ENCODE data around the gene PCNX2.

Gene PCNX2

DNA sequence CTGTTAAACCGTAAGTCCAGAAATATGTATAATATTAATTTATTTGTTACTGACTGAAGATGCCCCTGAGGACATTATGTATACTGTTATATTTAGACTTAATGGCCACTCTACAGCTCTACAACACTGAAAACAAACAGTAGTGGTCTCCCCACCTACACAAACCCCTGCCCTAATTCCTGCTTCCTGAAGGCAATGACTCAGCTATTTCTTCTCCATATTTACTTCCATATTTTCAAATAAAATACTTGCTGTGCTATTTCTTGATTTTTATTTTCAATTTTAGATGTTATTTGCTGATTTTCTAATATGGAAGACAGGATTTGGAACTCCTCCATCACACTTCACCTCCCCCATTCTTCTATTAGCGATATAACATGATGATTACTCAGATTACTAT is 97.6 kb downstream of the PCNX2 start:
- H3K36me3 ChIP-seq, result no peaks in the 10 kb centered on the region; the same call in 1 of the 2 replicates
- no peak for DNase-seq

DNA sequence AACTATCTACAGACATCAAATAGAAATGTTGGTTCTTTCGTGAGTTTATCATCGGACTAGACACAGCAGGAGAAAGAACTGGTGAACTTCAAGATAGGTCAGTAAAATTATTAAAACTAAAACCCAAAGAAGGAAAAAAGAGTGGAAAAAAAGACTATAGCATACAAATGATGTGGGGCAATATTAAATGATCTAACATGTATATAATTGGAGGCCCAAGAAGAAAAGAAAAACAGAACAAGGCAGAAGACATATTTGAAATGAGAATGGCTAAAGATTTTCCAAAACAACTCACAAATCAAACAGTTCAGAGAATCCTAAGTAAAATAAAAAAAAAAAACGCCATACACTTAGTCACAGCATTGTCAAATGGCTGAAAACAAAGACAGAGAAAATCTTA is 101.8 kb downstream of the PCNX2 start:
- TF ChIP-seq, protein P1, sequence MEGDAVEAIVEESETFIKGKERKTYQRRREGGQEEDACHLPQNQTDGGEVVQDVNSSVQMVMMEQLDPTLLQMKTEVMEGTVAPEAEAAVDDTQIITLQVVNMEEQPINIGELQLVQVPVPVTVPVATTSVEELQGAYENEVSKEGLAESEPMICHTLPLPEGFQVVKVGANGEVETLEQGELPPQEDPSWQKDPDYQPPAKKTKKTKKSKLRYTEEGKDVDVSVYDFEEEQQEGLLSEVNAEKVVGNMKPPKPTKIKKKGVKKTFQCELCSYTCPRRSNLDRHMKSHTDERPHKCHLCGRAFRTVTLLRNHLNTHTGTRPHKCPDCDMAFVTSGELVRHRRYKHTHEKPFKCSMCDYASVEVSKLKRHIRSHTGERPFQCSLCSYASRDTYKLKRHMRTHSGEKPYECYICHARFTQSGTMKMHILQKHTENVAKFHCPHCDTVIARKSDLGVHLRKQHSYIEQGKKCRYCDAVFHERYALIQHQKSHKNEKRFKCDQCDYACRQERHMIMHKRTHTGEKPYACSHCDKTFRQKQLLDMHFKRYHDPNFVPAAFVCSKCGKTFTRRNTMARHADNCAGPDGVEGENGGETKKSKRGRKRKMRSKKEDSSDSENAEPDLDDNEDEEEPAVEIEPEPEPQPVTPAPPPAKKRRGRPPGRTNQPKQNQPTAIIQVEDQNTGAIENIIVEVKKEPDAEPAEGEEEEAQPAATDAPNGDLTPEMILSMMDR (IDR thresholded peaks at IDR 0.05; ENCODE audit: low read depth, low read length), result no peak
- peaks cover 5% of the 10 kb centered on the region for H3K9me3 ChIP-seq
- no peaks in the 10 kb centered on the region; the same call in 1 of the 2 replicates for H3K36me3 ChIP-seq
- no peak overlapping the region for H3K4me3 ChIP-seq (ENCODE audit: low read depth, low read length)
- no peaks in the 10 kb centered on the region for H3K4me1 ChIP-seq
- DNase-seq, result no peak
- no peaks in the 10 kb centered on the region for H3K27me3 ChIP-seq

More for the DNA sequence above, 97.6 kb downstream of the PCNX2 start:
- TF ChIP-seq, protein P1 (IDR thresholded peaks at IDR 0.05; ENCODE audit: low read depth, low read length), result no peak
- no peak overlapping the region for H3K4me3 ChIP-seq (ENCODE audit: low read depth, low read length)
- H3K27me3 ChIP-seq, result no peaks in the 10 kb centered on the region
- peaks cover 5% of the 10 kb centered on the region for H3K9me3 ChIP-seq
- H3K4me1 ChIP-seq, result no peaks in the 10 kb centered on the region

- no peaks in the 10 kb centered on the region for H3K4me1 ChIP-seq
- H3K27me3 ChIP-seq, result no peaks in the 10 kb centered on the region
- H3K4me3 ChIP-seq (ENCODE audit: low read depth, low read length), result no peak overlapping the region
- TF ChIP-seq, protein P1 (IDR thresholded peaks at IDR 0.05; ENCODE audit: low read depth, low read length), result no peak
- peaks cover 5% of the 10 kb centered on the region for H3K9me3 ChIP-seq
- DNase-seq, result no peak
- no peaks in the 10 kb centered on the region for H3K36me3 ChIP-seq
These were observed 104.5 kb downstream of the PCNX2 start for GRCh38 chr1:233190987-233191386.

DNA sequence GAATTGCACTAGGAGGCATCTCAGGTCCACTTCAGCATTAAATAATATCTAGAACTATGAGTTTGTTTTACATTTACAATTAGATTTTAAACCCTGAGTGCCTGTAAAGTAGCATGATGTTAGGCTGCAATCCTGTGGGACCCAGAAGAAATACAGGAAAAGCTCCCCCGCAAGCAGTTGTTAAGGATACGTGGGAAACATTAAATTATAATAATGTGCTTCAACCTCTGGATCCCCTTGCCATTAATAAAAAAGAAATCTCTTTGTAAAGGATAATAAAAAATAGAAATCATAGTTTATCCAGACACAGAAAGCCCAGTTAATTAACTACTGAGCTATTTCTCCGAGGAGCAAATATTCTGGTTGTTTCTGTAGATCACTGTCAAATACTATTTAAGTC is 106.0 kb downstream of the PCNX2 start:
- H3K36me3 ChIP-seq, result no peaks in the 10 kb centered on the region
- no peak overlapping the region for H3K4me3 ChIP-seq (ENCODE audit: low read depth, low read length)
- no peaks in the 10 kb centered on the region for H3K9me3 ChIP-seq
- no peaks in the 10 kb centered on the region for H3K4me1 ChIP-seq
- no peaks in the 10 kb centered on the region for H3K27me3 ChIP-seq
- TF ChIP-seq, protein P1 (IDR thresholded peaks at IDR 0.05; ENCODE audit: low read depth, low read length), result no peak
- no peak for DNase-seq

DNA sequence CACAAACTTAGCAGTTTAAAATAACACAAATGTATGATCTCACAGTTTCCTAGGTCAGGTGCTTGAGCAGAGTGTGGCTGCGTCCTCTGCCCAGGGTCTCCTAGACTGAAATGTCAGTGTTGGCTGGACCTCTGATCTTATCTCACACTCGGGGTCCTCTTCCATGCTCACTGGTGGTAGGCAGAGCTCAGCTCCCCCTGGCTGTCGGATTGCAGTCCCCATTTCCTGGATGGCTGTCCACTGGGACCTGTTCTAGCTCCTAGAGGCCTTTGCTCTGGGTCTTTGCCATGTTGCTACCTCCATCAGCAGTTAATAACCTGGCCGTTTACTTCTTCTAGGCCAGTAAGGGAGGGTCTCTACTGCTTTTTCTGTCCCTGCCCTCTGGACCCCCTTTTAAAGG is 107.5 kb downstream of the PCNX2 start:
- TF ChIP-seq, protein P1 (IDR thresholded peaks at IDR 0.05; ENCODE audit: low read depth, low read length), result 0 out of 2 replicates have a peak, but pooled peaks have one; percentile 23
- no peak for DNase-seq
- H3K4me3 ChIP-seq (ENCODE audit: low read depth, low read length), result no peak overlapping the region
- H3K9me3 ChIP-seq, result no peaks in the 10 kb centered on the region
- no peaks in the 10 kb centered on the region for H3K4me1 ChIP-seq
- no peaks in the 10 kb centered on the region for H3K27me3 ChIP-seq
- no peaks in the 10 kb centered on the region for H3K36me3 ChIP-seq

- no peaks in the 10 kb centered on the region for H3K36me3 ChIP-seq
- H3K9me3 ChIP-seq, result no peaks in the 10 kb centered on the region
- TF ChIP-seq, protein P1 (IDR thresholded peaks at IDR 0.05; ENCODE audit: low read depth, low read length), result no peak
- no peak overlapping the region for H3K4me3 ChIP-seq (ENCODE audit: low read depth, low read length)
- no peaks in the 10 kb centered on the region for H3K27me3 ChIP-seq
- no peaks in the 10 kb centered on the region for H3K4me1 ChIP-seq
- no peak for DNase-seq
These were observed 112.1 kb downstream of the PCNX2 start for GRCh38 chr1:233183226-233184020.
